ENCODE results near the gene PTK6. TPM values are rescaled to one million over a fixed set of nuclear protein-coding genes. Genes with fewer than 3 reads are reported as not detected.

The PTK6 gene
- total RNA-seq, 3 donors from 2014 or later, result 0.13 to 0.21 (median 0.16) TPM

Other genes with a start within 250 kb of the PTK6 start
- not detected for gene COL20A1, start 244.2 kb downstream of the PTK6 start, total RNA-seq
- not detected for gene CHRNA4, start 176.0 kb downstream of the PTK6 start, total RNA-seq
- not detected for gene KCNQ2, start 64.7 kb downstream of the PTK6 start, total RNA-seq
- gene EEF1A2, start 38.3 kb downstream of the PTK6 start, total RNA-seq, result under 1 TPM; 0.63 to 0.96 (median 0.74) TPM
- gene PPDPF, start 16.6 kb downstream of the PTK6 start, total RNA-seq, result 100 to 1,000 TPM; 137 to 171 (median 165) TPM
- not detected for gene SRMS, start 10.4 kb upstream of the PTK6 start, total RNA-seq
- gene FNDC11, start 16.8 kb upstream of the PTK6 start, total RNA-seq, result under 1 TPM; 0.13 to 0.19 (median 0.18) TPM
- 10 to 100 TPM in 1 of 3 donors, 1 to 10 TPM in 2; 7.4 to 11.9 (median 7.8) TPM for gene HELZ2, start 36.9 kb upstream of the PTK6 start, total RNA-seq
- 10 to 100 TPM; 14.6 to 16.1 (median 15.1) TPM for gene GMEB2, start 89.7 kb upstream of the PTK6 start, total RNA-seq
- gene STMN3, start 116.0 kb upstream of the PTK6 start, total RNA-seq, result 10 to 100 TPM; 11.4 to 16.2 (median 12.4) TPM
- gene RTEL1, start 120.9 kb upstream of the PTK6 start, total RNA-seq, result 10 to 100 TPM; 50.6 to 67.7 (median 62.3) TPM
- under 1 TPM in 1 of 3 donors, not detected in 2; 0.47 TPM for gene TNFRSF6B, start 159.3 kb upstream of the PTK6 start, total RNA-seq
- 10 to 100 TPM; 62.1 to 67.1 (median 63.5) TPM for gene ARFRP1, start 170.6 kb upstream of the PTK6 start, total RNA-seq
- 10 to 100 TPM; 38.1 to 43.9 (median 42.0) TPM for gene ZGPAT, start 170.7 kb upstream of the PTK6 start, total RNA-seq
- 10 to 100 TPM in 1 of 3 donors, 1 to 10 TPM in 2; 7.1 to 10.4 (median 9.3) TPM for gene LIME1, start 199.3 kb upstream of the PTK6 start, total RNA-seq
- gene SLC2A4RG, start 202.4 kb upstream of the PTK6 start, total RNA-seq, result 10 to 100 TPM; 17.2 to 18.1 (median 17.3) TPM

All from activated T-cell treated with anti-CD3 and anti-CD28 coated beads, Interleukin-2, amount 50 U/mL, for 4 hours (primary cell).